Stomach smooth muscle (tissue), 2 donors: Measurements from ENCODE around the gene CUBN.

Experiments used
- H3K27ac ChIP-seq: one replicate; pipeline ENCODE4 v1.7.0; 2013; ENCODE audit warnings: mild to moderate bottlenecking, low read length, inconsistent platforms
- H3K27me3 ChIP-seq, 2 donors: one replicate each; pipeline ENCODE4 v1.7.0; 2013; ENCODE audit warnings: low read length in 2 of 2; ENCODE audit not compliant: insufficient read depth in 2 of 2, control insufficient read depth in 1 of 2
- H3K36me3 ChIP-seq, 2 donors: one replicate each; pipeline ENCODE4 v1.7.0; 2013; ENCODE audit warnings: low read length in 2 of 2; ENCODE audit not compliant: control insufficient read depth in 2 of 2, insufficient read depth in 2 of 2
- H3K4me1 ChIP-seq: one replicate; pipeline ENCODE4 v1.7.0; 2013; ENCODE audit warnings: low read length; ENCODE audit not compliant: control insufficient read depth, insufficient read depth
- H3K4me3 ChIP-seq, 2 donors: one replicate each; pipeline ENCODE4 v1.7.0; 2013; ENCODE audit warnings: low read length in 2 of 2
- H3K9ac ChIP-seq, 2 donors: one replicate each; pipeline ENCODE4 v1.7.0; 2013; ENCODE audit warnings: low read length in 2 of 2, mild to moderate bottlenecking in 1 of 2
- H3K9me3 ChIP-seq, 2 donors: one replicate each; pipeline ENCODE4 v1.7.0; 2013; ENCODE audit warnings: low read length in 2 of 2; ENCODE audit not compliant: control insufficient read depth in 2 of 2
- donor health status: healthy.
- donor health status: Pancreatic carcinoma.

CUBN gene

GRCh38 chr10:17143055-17143690 is 13.6 kb upstream of the CUBN start:
- Histone ChIP-seq H3K4me1 (no peaks in the 10 kb centered on the region), H3K27me3 (no peaks in the 10 kb centered on the region), H3K36me3 (no peaks in the 10 kb centered on the region), H3K4me3 (no peak overlapping the region), H3K9me3 (no peaks in the 10 kb centered on the region), H3K27ac (no peak overlapping the region), H3K9ac (no peak overlapping the region)

GRCh38 chr10:17141504-17142229 is 12.1 kb upstream of the CUBN start:
- Histone ChIP-seq H3K36me3 (no peaks in the 10 kb centered on the region), H3K4me1 (no peaks in the 10 kb centered on the region), H3K9me3 (no peaks in the 10 kb centered on the region), H3K9ac (no peak overlapping the region), H3K27me3 (no peaks in the 10 kb centered on the region), H3K4me3 (no peak overlapping the region), H3K27ac (no peak overlapping the region)

- no peak overlapping the region for H3K9ac ChIP-seq
- no peaks in the 10 kb centered on the region for H3K36me3 ChIP-seq
- no peaks in the 10 kb centered on the region for H3K4me1 ChIP-seq
- no peak overlapping the region for H3K4me3 ChIP-seq
- no peaks in the 10 kb centered on the region for H3K9me3 ChIP-seq
- H3K27ac ChIP-seq: no peak overlapping the region
- H3K27me3 ChIP-seq: no peaks in the 10 kb centered on the region
Measured at GRCh38 chr10:17140386-17140761, 10.8 kb upstream of the CUBN start.

- Histone ChIP-seq H3K36me3 (no peaks in the 10 kb centered on the region), H3K4me3 (no peak overlapping the region), H3K27ac (no peak overlapping the region), H3K9ac (no peak overlapping the region), H3K27me3 (no peaks in the 10 kb centered on the region), H3K4me1 (no peaks in the 10 kb centered on the region), H3K9me3 (no peaks in the 10 kb centered on the region)
Measured at GRCh38 chr10:17138460-17139042, 8.9 kb upstream of the CUBN start.

- Histone ChIP-seq H3K27me3 (no peaks in the 10 kb centered on the region), H3K4me1 (no peaks in the 10 kb centered on the region), H3K36me3 (no peaks in the 10 kb centered on the region), H3K4me3 (no peak overlapping the region), H3K27ac (no peak overlapping the region), H3K9me3 (no peaks in the 10 kb centered on the region), H3K9ac (no peak overlapping the region)
Measured at GRCh38 chr10:17134737-17135260, 5.2 kb upstream of the CUBN start.

- Histone ChIP-seq H3K27ac (no peak overlapping the region), H3K9me3 (no peaks in the 10 kb centered on the region), H3K9ac (no peak overlapping the region), H3K27me3 (no peaks in the 10 kb centered on the region), H3K36me3 (no peaks in the 10 kb centered on the region), H3K4me1 (no peaks in the 10 kb centered on the region), H3K4me3 (no peak overlapping the region)
Measured at GRCh38 chr10:17134282-17134681, 4.7 kb upstream of the CUBN start.

GRCh38 chr10:17128261-17128660 is 1.4 kb downstream of the CUBN start:
- Histone ChIP-seq H3K4me1 (no peaks in the 10 kb centered on the region), H3K27ac (no peak overlapping the region), H3K36me3 (no peaks in the 10 kb centered on the region), H3K4me3 (no peak overlapping the region), H3K27me3 (no peaks in the 10 kb centered on the region), H3K9ac (no peak overlapping the region), H3K9me3 (no peaks in the 10 kb centered on the region)

GRCh38 chr10:17126327-17126726 is 3.3 kb downstream of the CUBN start:
- Histone ChIP-seq H3K9me3 (no peaks in the 10 kb centered on the region), H3K9ac (no peak overlapping the region), H3K27me3 (no peaks in the 10 kb centered on the region), H3K4me3 (no peak overlapping the region), H3K4me1 (no peaks in the 10 kb centered on the region), H3K36me3 (no peaks in the 10 kb centered on the region), H3K27ac (no peak overlapping the region)

GRCh38 chr10:17125206-17125893 is 4.3 kb downstream of the CUBN start:
- Histone ChIP-seq H3K9ac (no peak overlapping the region), H3K36me3 (no peaks in the 10 kb centered on the region), H3K27ac (no peak overlapping the region), H3K4me3 (no peak overlapping the region), H3K27me3 (no peaks in the 10 kb centered on the region), H3K9me3 (no peaks in the 10 kb centered on the region), H3K4me1 (no peaks in the 10 kb centered on the region)

- H3K27ac ChIP-seq: no peak overlapping the region
- no peak overlapping the region for H3K9ac ChIP-seq
- H3K36me3 ChIP-seq: no peaks in the 10 kb centered on the region
- H3K4me1 ChIP-seq: no peaks in the 10 kb centered on the region
- H3K27me3 ChIP-seq: no peaks in the 10 kb centered on the region
- no peaks in the 10 kb centered on the region for H3K9me3 ChIP-seq
- H3K4me3 ChIP-seq: no peak overlapping the region
Measured at GRCh38 chr10:17123961-17124360, 5.7 kb downstream of the CUBN start.
